PC-3 (cell line): ENCODE results near the gene TNK2. TPM values are rescaled to one million over a fixed set of nuclear protein-coding genes. Genes with fewer than 3 reads are reported as not detected.

Experiments
- ATAC-seq: fragments of 200-7000 bp; cut with Tn5 transposase; 2 replicates; pipeline ENCODE4 v1.9.1; 2020; ENCODE audit warnings: mild to moderate bottlenecking, moderate library complexity
- BruUV-seq: library from RNA; stranded (reverse); fragments of 400-500 nt; replicated peaks from 2 replicates; lab custom pipeline; 2021; lab: Mats Ljungman, UMichigan
- CTCF ChIA-PET: fragments of 300-600 bp; sonication (Branson Sonifier 250); formaldehyde crosslinking; loops from one replicate; lab custom pipeline; 2022; ENCODE audit warnings: antibody characterized with exemption; lab: Charles Lee
- POLR2A ChIA-PET: fragments of 300-600 bp; sonication (Branson Sonifier 250); formaldehyde crosslinking; loops from one replicate; lab custom pipeline; 2022; ENCODE audit warnings: antibody characterized with exemption; ENCODE audit not compliant: unreplicated experiment; lab: Charles Lee
- DNase-seq: peaks from one replicate; pipeline ENCODE4 v3.0.0-alpha.2; 2015
- H2AFZ ChIP-seq: fragments of 300-600 bp; sonication (generic); 2 replicates; pipeline ENCODE4 v1.6.0; 2016; ENCODE audit warnings: antibody characterized with exemption, low read length
- H3F3A ChIP-seq: fragments of 300-600 bp; sonication (generic); one replicate; pipeline ENCODE4 v1.6.0; 2017; ENCODE audit warnings: antibody characterized with exemption, low read length, control low read depth, mild to moderate bottlenecking; ENCODE audit not compliant: unreplicated experiment
- H3K27ac ChIP-seq: fragments of 300-600 bp; sonication (generic); 2 replicates; pipeline ENCODE4 v1.5.1; 2016; ENCODE audit warnings: mild to moderate bottlenecking, low read length
- H3K27me3 ChIP-seq: fragments of 300-600 bp; sonication (generic); 2 replicates; pipeline ENCODE4 v1.6.1; 2016; ENCODE audit warnings: low read length, mixed read lengths
- H3K36me3 ChIP-seq: fragments of 300-600 bp; sonication (generic); 2 replicates; pipeline ENCODE4 v1.6.1; 2016; ENCODE audit warnings: low read depth, mixed run types, low read length, mixed read lengths
- H3K4me1 ChIP-seq: fragments of 300-600 bp; sonication (generic); 2 replicates; pipeline ENCODE4 v1.5.1; 2016; ENCODE audit warnings: low read length; ENCODE audit not compliant: insufficient read depth
- H3K4me2 ChIP-seq: fragments of 300-600 bp; sonication (generic); 2 replicates; pipeline ENCODE4 v1.6.0; 2016; ENCODE audit warnings: low read length
- H3K4me3 ChIP-seq: fragments of 300-600 bp; sonication (generic); 2 replicates; pipeline ENCODE4 v1.5.1; 2016; ENCODE audit warnings: mild to moderate bottlenecking, low read length, mixed read lengths
- H3K79me2 ChIP-seq: fragments of 300-600 bp; sonication (generic); 2 replicates; pipeline ENCODE4 v1.6.1; 2017; ENCODE audit warnings: low read length, mixed read lengths
- H3K9ac ChIP-seq: fragments of 300-600 bp; sonication (generic); 2 replicates; pipeline ENCODE4 v1.6.0; 2016; ENCODE audit warnings: mild to moderate bottlenecking, low read length
- H3K9me2 ChIP-seq: fragments of 300-600 bp; sonication (generic); replicated peaks from 2 replicates; pipeline ENCODE4 v1.6.1; 2016; ENCODE audit warnings: mixed run types, low read length, mixed read lengths
- H3K9me3 ChIP-seq: fragments of 300-600 bp; sonication (generic); 2 replicates; pipeline ENCODE4 v1.6.1; 2016; ENCODE audit warnings: low read length, mixed read lengths
- H4K20me1 ChIP-seq: fragments of 300-600 bp; sonication (generic); 2 replicates; pipeline ENCODE4 v1.6.1; 2016; ENCODE audit warnings: low read length, mixed read lengths
- CTCF ChIP-seq: fragments of 300-600 bp; sonication (generic); conservative IDR thresholded peaks from 2 replicates; pipeline ENCODE4 v1.5.1; 2017; ENCODE audit warnings: antibody characterized with exemption, low read depth, mild to moderate bottlenecking, low read length
- EZH2 ChIP-seq: fragments of 300-600 bp; sonication (generic); IDR thresholded peaks from one replicate; pipeline ENCODE4 v1.6.1; 2017; ENCODE audit warnings: antibody characterized with exemption, mild to moderate bottlenecking, low read length; ENCODE audit not compliant: unreplicated experiment
- EZH2phosphoT487 ChIP-seq: fragments of 300-600 bp; sonication (generic); IDR thresholded peaks from 2 replicates; pipeline ENCODE4 v1.6.1; 2018; ENCODE audit warnings: mild to moderate bottlenecking, antibody characterized with exemption, low read length, borderline replicate concordance
- intact Hi-C: fragments of 100-400 bp; cut with micrococcal nuclease; formaldehyde crosslinking; loops from 2 replicates; pipeline ENCODE4 v1.9.0; 2023
- total RNA-seq: library from RNA; depleted of rRNA; stranded (reverse); fragments of >200 nt; gene quantifications from 2 replicates; pipeline ENCODE4 v1.2.3, GENCODE V29; 2014

The TNK2 gene
- total RNA-seq, 1 experiment from 2014 or later: 49.3 TPM

- Histone ChIP-seq H4K20me1 (no peaks in the 10 kb centered on the region), H3K79me2 (peaks cover 38% of the 10 kb centered on the region), H3K4me3 (peak overlapping the region; percentile 59), H2AFZ (peak overlapping the region; percentile 71), H3K4me2 (peak overlapping the region; percentile 88), H3K36me3 (no peaks in the 10 kb centered on the region), H3K4me1 (peaks cover 69% of the 10 kb centered on the region), H3K9ac (peak overlapping the region; percentile 30), H3K27me3 (no peaks in the 10 kb centered on the region), H3K27ac (no peak overlapping the region), H3F3A (no peaks in the 10 kb centered on the region), H3K9me2 (no peaks in the 10 kb centered on the region), H3K9me3 (no peaks in the 10 kb centered on the region)
- ChIA-PET POLR2A (no interaction called here), CTCF (interaction anchor here (0.5 to 1.2 kb wide), 3 partner anchors 14 to 430 kb away, joined by 3 to 5 read pairs (median 4); no protein-coding TSS in a partner anchor)
- TSS peak; percentile 90 for BruUV-seq
- peak; percentile 84 for DNase-seq
- TF ChIP-seq EZH2 (no peak), CTCF (no peak), EZH2phosphoT487 (no peak)
- intact Hi-C loops: no loop called here
- peak; percentile 58 for ATAC-seq
Observed at GRCh38 chr3:195909644-195910498, 1.5 kb upstream of the TNK2 start.

GRCh38 chr3:195908694-195909581 lies 587 bp upstream of the TNK2 start:
- Histone ChIP-seq H3K27ac (no peak overlapping the region), H3K79me2 (peaks cover 47% of the 10 kb centered on the region), H4K20me1 (no peaks in the 10 kb centered on the region), H3F3A (no peaks in the 10 kb centered on the region), H3K27me3 (no peaks in the 10 kb centered on the region), H3K9me3 (no peaks in the 10 kb centered on the region), H3K4me1 (peaks cover 60% of the 10 kb centered on the region), H3K9me2 (no peaks in the 10 kb centered on the region), H3K4me3 (peak overlapping the region; percentile 74), H3K9ac (peak overlapping the region; percentile 13; the same call in 1 of the 2 replicates), H3K4me2 (peak overlapping the region; percentile 98), H3K36me3 (no peaks in the 10 kb centered on the region), H2AFZ (no peak overlapping the region)
- no TSS peak for BruUV-seq
- intact Hi-C loops: no loop called here
- CTCF ChIA-PET: interaction anchor here (0.5 to 1.2 kb wide), 4 partner anchors 13 to 431 kb away, joined by 3 to 12 read pairs (median 4); no protein-coding TSS in a partner anchor
- peak; percentile 19 for ATAC-seq
- peak; percentile 20 for DNase-seq
- TF ChIP-seq EZH2 (no peak), CTCF (no peak), EZH2phosphoT487 (no peak)
- POLR2A ChIA-PET: no interaction called here
